Osteocyte (in vitro differentiated cells): Measurements from ENCODE around the gene CCDC197. TPM values are rescaled to one million over a fixed set of nuclear protein-coding genes. Genes with fewer than 3 reads are reported as not detected.
A peak's percentile ranks its signal among the peaks of the same experiment; 100 is the strongest.

Source experiments
- DNase-seq: peaks from one replicate; pipeline ENCODE4 v3.0.0; 2021; ENCODE audit warnings: mixed read lengths; ENCODE audit not compliant: unreplicated experiment; ENCODE audit errors: extremely low spot score
- H3K27ac Mint-ChIP-seq: one replicate; pipeline ENCODE4 v1.8.0; 2021; ENCODE audit warnings: mild to moderate bottlenecking, mixed read lengths; ENCODE audit not compliant: unreplicated experiment
- H3K27me3 Mint-ChIP-seq: one replicate; pipeline ENCODE4 v1.8.0; 2021; ENCODE audit warnings: mixed read lengths; ENCODE audit not compliant: unreplicated experiment
- H3K36me3 Mint-ChIP-seq: one replicate; pipeline ENCODE4 v1.8.0; 2021; ENCODE audit warnings: mixed read lengths; ENCODE audit not compliant: unreplicated experiment
- H3K4me1 Mint-ChIP-seq: one replicate; pipeline ENCODE4 v1.8.0; 2021; ENCODE audit warnings: mixed read lengths; ENCODE audit not compliant: unreplicated experiment
- H3K4me3 Mint-ChIP-seq: one replicate; pipeline ENCODE4 v1.8.0; 2021; ENCODE audit warnings: mild to moderate bottlenecking, moderate library complexity, mixed read lengths; ENCODE audit not compliant: unreplicated experiment
- H3K9me3 Mint-ChIP-seq: one replicate; pipeline ENCODE4 v1.8.0; 2021; ENCODE audit warnings: mixed read lengths; ENCODE audit not compliant: unreplicated experiment
- CTCF ChIP-seq: fragments of 200-600 bp; sonication (generic); IDR thresholded peaks from 2 replicates; pipeline ENCODE4 v1.5.0; 2021; ENCODE audit warnings: antibody characterized with exemption, mild to moderate bottlenecking, moderate library complexity
- total RNA-seq: library from RNA; stranded (reverse); gene quantifications from 2 replicates; pipeline ENCODE4 v1.2.1, GENCODE V29; 2021

The CCDC197 gene
- total RNA-seq, 1 donor from 2014 or later = not detected

DNA sequence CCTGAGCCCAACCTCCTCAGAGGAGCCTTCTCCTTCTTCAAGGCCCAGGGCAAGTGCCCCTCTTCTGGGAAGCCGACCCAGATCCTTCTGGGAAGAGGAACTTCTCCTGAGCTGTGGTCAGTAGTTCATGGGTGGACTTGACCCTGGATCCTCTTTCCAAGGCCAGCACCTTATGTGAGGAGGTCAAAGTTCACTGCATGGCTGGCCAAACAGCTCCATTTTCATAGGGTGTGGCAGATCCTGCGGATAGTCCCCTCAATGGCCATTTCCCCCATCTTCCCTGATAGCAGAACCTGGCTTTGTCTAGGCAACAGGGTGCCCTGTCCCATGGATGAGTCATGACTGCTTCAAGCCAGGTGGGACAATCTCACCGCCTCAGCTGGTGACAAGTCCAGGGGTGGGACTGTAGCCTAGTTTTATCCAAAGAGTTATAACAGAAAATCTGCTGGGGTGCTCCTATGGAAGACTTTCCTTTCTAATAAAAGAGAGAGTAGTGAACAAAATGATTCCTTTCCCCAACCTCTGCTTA lies 31.1 kb upstream of the CCDC197 start:
- Mint-ChIP-seq H3K4me3 (no peak overlapping the region), H3K9me3 (peaks cover 5% of the 10 kb centered on the region), H3K27me3 (peaks cover 8% of the 10 kb centered on the region), H3K4me1 (peaks cover 26% of the 10 kb centered on the region), H3K27ac (no peak overlapping the region), H3K36me3 (no peaks in the 10 kb centered on the region)
- DNase-seq = no peak
- TF ChIP-seq CTCF = no peak

DNA sequence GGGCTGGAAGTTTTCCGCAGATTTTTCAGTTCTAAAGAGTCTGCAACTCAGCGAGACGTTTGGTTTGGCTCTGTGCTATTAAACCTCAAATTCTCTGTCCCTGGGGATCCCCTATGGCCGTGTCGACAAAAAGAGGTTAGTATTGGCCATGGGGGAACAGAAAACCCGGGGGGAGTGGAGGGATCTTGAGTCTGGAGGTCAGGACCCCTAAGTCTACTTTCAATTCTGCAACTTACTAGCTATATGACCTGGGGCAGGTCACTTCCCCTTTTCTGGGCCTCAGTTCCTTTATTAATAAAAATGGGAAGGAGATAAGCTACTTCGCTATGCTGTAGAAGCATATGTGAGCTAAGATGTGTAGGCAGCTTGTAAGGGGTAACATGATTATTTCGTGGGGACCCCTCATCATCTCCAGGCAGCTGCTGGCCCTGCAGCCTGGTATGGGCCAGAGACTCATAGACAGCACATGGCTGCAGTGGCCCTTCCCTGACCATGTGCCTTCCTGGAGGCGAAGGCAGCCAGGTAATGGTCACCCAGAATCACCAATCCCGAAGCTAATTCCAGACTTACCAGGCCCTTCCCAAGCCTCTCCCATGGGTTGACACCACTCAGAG lies 29.4 kb upstream of the CCDC197 start:
- peaks cover 24% of the 10 kb centered on the region for H3K4me1 Mint-ChIP-seq
- H3K27me3 Mint-ChIP-seq = peaks cover 12% of the 10 kb centered on the region
- H3K36me3 Mint-ChIP-seq = no peaks in the 10 kb centered on the region
- peaks cover 5% of the 10 kb centered on the region for H3K9me3 Mint-ChIP-seq
- no peak overlapping the region for H3K4me3 Mint-ChIP-seq
- no peak overlapping the region for H3K27ac Mint-ChIP-seq
- no peak for TF ChIP-seq CTCF
- DNase-seq = no peak

DNA sequence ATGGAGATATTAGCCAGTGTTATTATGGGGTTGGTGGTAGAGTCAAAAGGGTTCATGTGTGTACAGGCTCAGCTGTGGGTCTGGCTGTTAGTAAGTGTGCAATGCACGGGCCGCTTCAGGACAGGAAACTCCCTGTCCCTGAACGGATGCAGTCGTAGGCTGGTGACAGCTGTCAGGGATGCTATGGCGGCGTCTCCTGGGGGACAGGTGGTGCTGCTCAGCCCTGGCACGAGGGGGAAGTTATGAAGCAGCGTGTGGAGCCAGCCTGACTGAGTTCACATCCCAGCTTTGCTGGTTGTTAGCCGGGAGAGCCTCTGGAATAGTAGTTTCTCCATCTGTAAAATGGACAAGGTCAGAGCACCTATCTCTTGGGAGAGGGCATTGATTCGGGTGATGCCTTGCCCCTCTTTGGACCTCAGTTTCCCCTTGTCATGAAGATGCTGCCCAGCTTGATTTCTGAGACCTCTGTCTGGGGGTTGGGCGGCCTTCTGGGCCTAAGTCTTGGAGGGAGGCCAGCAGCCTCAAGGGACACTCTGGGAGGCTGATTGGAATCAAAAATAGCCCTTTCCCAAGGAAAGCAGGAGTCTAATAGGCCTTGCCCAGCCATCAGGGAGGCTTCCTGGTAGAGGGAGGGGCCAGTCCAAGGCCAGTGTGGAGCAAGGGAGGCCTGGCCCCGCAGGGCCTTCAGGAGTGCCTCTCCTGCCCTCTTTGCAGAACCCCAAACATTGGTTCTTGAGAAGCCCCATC lies 27.8 kb upstream of the CCDC197 start:
- Mint-ChIP-seq H3K36me3 (no peaks in the 10 kb centered on the region), H3K9me3 (peaks cover 5% of the 10 kb centered on the region), H3K27ac (no peak overlapping the region), H3K4me3 (no peak overlapping the region), H3K27me3 (peaks cover 14% of the 10 kb centered on the region), H3K4me1 (peaks cover 17% of the 10 kb centered on the region)
- TF ChIP-seq CTCF = no peak
- no peak for DNase-seq

GRCh38 chr14:93970585-93970964 lies 26.5 kb upstream of the CCDC197 start:
- peaks cover 7% of the 10 kb centered on the region for H3K4me1 Mint-ChIP-seq
- H3K4me3 Mint-ChIP-seq = no peak overlapping the region
- DNase-seq = no peak
- H3K27ac Mint-ChIP-seq = no peak overlapping the region
- peak; percentile 22 for TF ChIP-seq CTCF
- H3K9me3 Mint-ChIP-seq = no peaks in the 10 kb centered on the region
- peaks cover 16% of the 10 kb centered on the region for H3K27me3 Mint-ChIP-seq
- no peaks in the 10 kb centered on the region for H3K36me3 Mint-ChIP-seq

GRCh38 chr14:93970965-93971634 lies 26.0 kb upstream of the CCDC197 start:
- H3K27ac Mint-ChIP-seq = no peak overlapping the region
- H3K4me1 Mint-ChIP-seq = peaks cover 2% of the 10 kb centered on the region
- H3K36me3 Mint-ChIP-seq = no peaks in the 10 kb centered on the region
- H3K9me3 Mint-ChIP-seq = no peaks in the 10 kb centered on the region
- H3K27me3 Mint-ChIP-seq = peaks cover 21% of the 10 kb centered on the region
- DNase-seq = no peak
- no peak overlapping the region for H3K4me3 Mint-ChIP-seq
- peak; percentile 1 for TF ChIP-seq CTCF
